GM18507 (cell line): Measurements from ENCODE around the gene MRNIP.

ENCODE experiments used
- DNase-seq: peaks from one replicate; pipeline ENCODE4 v3.0.0; 2011; ENCODE audit warnings: low read depth; ENCODE audit not compliant: insufficient read length; ENCODE audit errors: extremely low spot score
- FAIRE-seq: peaks from 2 replicates; lab custom pipeline; 2011; peaks lifted over from hg19 to GRCh38; lab: Jason Lieb, UNC

Gene MRNIP

DNA sequence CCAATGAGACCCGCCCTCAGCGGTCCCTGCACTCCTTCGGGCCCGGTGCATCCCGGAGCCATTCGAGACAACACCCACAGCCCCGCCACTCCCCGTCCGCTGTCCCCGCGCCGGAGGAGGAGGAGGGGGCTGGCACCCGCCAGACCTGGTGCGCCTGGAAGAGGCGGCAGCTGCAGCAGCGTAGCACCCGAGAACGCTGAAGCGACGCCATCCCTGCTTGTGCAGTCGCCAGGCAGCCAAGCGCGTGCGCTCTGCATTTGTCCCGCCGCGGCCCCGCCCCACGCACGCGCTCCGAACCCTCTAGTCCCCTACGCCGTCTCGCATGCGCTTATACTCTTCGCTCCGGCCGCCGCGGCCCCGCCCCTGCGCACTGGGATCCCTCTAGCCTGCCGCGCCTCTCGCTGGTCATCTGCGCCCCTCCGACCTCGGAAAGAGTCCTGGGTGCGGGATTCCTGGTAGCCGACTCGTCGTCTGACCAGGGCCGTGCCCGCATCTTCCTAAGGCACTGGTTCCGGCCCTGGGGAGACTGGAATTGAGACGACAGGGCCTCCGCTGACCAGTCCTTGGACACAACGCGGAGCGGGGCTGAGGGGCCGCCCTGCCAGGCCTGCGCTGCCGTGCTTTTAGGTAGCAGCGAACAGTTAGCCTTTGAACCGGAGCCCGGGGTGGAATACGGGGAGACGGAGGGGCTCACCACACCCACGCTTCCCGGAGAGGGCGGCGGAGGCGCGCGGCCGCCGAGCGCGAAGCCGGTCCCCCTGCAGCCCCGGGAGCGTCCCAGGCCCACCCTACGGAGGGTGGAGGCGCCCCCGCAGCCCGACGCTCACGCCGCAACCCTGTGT lies at the start of gene MRNIP:
MRNIP (minus strand) TSS at position 232 of the 842 bp plus-strand sequence; CDS start at position 211, 21 bp downstream.
- peak; percentile 93 for FAIRE-seq
- peak; percentile 90 for DNase-seq

- DNase-seq = peak; percentile 67
- peak; percentile 66 for FAIRE-seq
Measured at GRCh38 chr5:179907556-179908324, 49.1 kb upstream of the MRNIP start, which contains the start of gene TBC1D9B. Gene TBC1D9B, minus strand, starts transcription at chr5:179907897. Its CDS starts 76 bp downstream, at chr5:179907821.

- FAIRE-seq = peak; percentile 29
- no peak for DNase-seq
Measured at GRCh38 chr5:179906795-179907555, 48.4 kb upstream of the MRNIP start.

GRCh38 chr5:179906294-179906794 lies 47.7 kb upstream of the MRNIP start:
- FAIRE-seq (no peak), DNase-seq (no peak)

DNA sequence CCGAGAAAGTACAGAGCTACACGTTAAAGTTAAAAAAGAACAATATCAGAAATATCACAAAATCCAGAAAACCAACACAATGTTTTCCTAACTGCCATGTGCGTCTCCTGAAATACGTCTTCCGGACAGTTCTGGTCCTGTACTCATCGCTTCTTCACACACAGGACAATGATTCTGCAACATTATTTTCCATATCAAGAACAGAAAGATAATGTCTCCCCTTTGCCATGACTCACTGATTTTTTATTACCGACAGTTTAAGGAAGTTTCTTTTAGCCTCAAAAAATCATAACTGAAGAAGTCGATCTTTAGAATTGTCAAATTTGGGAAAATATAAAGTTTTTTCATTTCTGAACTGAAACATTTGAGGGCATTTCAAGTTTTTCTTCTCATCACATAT lies 46.5 kb upstream of the MRNIP start:
- no peak for DNase-seq
- no peak for FAIRE-seq

- FAIRE-seq (no peak), DNase-seq (no peak)
Measured at GRCh38 chr5:179904463-179905160, 46.0 kb upstream of the MRNIP start.

DNA sequence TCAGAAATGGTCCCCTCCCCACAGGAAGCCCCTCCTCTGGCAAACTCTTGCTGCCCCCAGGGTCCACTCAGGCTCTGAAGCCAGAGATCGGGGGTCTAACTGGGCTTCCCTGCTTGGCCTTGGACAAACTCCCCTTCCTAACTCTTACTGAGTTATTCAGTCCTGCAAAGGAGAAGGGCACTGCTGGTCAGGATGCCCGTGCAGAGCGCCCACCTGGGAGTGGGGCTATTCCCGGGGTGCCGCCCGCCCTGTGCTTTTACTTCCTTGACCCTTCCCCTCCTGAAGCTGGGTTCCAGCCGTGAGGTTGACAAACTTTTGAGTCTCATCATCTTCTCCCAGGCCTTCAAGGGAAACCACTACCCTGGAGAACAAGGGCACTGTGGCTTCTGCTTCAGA lies 44.1 kb upstream of the MRNIP start:
- DNase-seq = no peak
- no peak for FAIRE-seq

- FAIRE-seq (no peak), DNase-seq (no peak)
Measured at GRCh38 chr5:179901915-179902762, 43.5 kb upstream of the MRNIP start.

GRCh38 chr5:179901462-179901861 lies 42.8 kb upstream of the MRNIP start:
- DNase-seq = no peak
- no peak for FAIRE-seq

- no peak for FAIRE-seq
- no peak for DNase-seq
Measured at GRCh38 chr5:179900711-179901110, 42.1 kb upstream of the MRNIP start.

DNA sequence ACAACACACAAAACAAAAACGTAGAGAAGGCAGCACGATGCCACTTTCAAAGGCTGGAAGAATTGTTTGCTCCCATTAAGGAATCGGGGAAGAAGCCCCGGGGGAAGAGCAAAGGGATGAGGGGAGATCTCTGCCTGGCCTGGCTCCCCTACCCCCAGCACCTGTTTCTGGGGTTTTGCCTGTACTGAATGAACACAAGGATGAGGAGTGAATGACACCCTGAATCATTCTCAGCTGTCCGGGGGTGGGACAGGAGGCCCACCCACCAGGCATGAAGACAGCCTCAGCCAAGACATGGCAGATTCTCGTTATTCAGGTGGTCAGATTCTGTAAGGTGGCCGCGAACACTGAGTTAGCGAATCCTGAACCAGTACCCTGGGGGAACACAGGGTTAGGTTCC lies 41.6 kb upstream of the MRNIP start:
- no peak for DNase-seq
- FAIRE-seq = no peak

DNA sequence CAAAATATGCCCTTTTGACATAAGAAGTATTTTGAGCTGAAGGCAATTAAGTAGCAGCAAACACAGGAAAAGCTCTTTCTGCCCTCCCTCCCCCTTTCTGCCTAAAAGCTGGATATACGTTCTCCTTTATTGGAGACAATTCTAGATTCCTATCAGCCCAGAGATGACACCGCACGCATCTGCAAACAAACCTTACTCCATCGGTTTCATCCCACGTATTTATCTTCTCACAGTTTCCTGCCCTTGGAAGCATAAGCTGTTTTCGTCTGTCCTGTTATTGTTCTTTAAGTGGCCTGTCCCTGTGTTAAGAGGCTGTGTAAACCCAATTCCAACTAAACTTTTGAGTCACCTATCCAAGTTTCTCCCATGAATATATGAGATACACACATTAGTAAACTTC lies 37.2 kb upstream of the MRNIP start:
- FAIRE-seq = no peak
- no peak for DNase-seq

DNA sequence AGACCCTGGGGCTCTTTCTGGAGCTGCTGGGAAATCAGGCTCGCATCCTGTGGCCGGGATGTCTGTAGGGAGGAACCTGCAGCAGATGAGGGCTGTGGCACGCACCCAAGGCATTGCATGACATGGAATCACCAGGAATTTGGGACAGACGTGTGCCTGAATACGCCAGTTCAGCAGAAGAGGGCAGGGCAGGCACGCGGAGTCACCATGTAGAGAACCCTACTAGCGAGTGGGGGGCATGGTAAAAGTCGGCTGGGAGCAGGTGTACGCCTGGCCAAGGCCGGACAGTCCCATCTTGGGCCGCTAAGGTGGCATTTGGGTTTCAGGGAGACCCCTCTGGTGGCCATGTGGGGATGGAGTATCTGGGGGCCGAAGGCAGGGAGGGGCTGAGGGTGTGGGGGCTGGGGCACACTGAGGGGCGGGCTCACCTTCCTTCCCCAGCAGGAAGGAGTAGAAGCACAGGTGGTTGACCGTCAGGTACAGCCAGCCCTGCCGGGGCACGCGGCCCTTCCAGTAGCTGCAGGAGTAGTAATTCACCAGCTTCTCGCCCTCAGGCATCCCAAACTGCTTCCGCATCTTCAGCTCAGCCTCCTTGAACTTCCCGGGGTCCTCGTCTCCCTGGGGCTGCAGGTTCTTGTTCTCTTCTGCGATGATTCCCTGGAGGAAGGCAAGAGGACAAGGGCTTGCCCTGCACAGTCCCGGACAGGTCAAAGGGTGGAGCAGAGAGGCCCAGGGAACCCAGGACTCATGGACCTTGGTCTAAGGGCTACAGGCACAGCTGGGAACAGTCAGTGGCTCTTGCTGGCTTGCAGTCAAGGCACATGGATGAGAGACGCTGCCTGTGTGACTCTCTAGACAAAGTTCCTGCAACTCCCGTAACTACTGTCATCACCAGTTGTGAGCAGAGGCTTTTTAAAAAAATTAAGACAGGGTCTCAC lies 35.6 kb upstream of the MRNIP start:
- no peak for DNase-seq
- FAIRE-seq = no peak

GRCh38 chr5:179893076-179893957 lies 34.7 kb upstream of the MRNIP start:
- DNase-seq (no peak), FAIRE-seq (no peak)

DNA sequence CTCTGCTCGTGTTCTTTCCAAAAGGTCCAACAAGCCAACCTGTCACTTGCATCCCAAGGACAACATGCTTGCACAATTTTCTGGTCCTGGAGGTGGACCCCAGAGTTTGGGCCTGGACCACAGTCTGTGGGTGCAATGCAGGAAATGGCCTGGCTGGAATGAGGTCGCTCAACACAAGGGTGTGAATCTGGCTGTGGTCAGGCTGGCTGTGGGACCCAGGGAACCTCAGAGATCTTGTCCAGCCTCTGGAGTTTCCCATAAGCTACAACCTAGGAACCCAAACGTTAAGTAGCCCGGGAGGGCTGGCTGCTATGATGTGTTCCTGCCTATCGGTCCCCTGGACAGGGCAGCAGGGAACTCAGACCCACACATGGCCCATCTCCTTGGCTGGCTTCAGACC lies 33.6 kb upstream of the MRNIP start:
- no peak for DNase-seq
- no peak for FAIRE-seq
